Gastroesophageal sphincter (tissue), 3 donors: ENCODE measurements around the gene DDX28.

Source experiments
- EP300 ChIP-seq: sonication (generic); formaldehyde crosslinking; IDR thresholded peaks from one replicate; pipeline ENCODE4 v1.6.1; 2017; ENCODE audit warnings: antibody characterized with exemption, mild to moderate bottlenecking
- POLR2A ChIP-seq, 2 donors: fragments of 450-650 bp; IDR thresholded peaks; one replicate each; pipeline ENCODE4 v1.6.1; 2017; ENCODE audit warnings: antibody characterized with exemption in 2 of 2, mild to moderate bottlenecking in 2 of 2, moderate library complexity in 1 of 2
- POLR2AphosphoS5 ChIP-seq: sonication (generic); formaldehyde crosslinking; IDR thresholded peaks from one replicate; pipeline ENCODE4 v1.6.1; 2017; ENCODE audit warnings: antibody characterized with exemption
- TF ChIP-seq, protein P1 (sequence below), 4 experiments: fragments of 200-600 bp in 2 of 4; fragments of 450-650 bp in 2 of 4; sonication (generic) in 1 of 4; IDR thresholded peaks; one replicate each; pipeline ENCODE4 v1.5.1; 2017 to 2019; ENCODE audit warnings: antibody characterized with exemption in 4 of 4, mild to moderate bottlenecking in 2 of 4, moderate library complexity in 2 of 4

GRCh38 chr16:67986949-67987348 is 36.1 kb downstream of the DDX28 start:
- TF ChIP-seq, protein P1, sequence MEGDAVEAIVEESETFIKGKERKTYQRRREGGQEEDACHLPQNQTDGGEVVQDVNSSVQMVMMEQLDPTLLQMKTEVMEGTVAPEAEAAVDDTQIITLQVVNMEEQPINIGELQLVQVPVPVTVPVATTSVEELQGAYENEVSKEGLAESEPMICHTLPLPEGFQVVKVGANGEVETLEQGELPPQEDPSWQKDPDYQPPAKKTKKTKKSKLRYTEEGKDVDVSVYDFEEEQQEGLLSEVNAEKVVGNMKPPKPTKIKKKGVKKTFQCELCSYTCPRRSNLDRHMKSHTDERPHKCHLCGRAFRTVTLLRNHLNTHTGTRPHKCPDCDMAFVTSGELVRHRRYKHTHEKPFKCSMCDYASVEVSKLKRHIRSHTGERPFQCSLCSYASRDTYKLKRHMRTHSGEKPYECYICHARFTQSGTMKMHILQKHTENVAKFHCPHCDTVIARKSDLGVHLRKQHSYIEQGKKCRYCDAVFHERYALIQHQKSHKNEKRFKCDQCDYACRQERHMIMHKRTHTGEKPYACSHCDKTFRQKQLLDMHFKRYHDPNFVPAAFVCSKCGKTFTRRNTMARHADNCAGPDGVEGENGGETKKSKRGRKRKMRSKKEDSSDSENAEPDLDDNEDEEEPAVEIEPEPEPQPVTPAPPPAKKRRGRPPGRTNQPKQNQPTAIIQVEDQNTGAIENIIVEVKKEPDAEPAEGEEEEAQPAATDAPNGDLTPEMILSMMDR (IDR thresholded peaks at IDR 0.05), result no peak
- no peak for TF ChIP-seq POLR2A (IDR thresholded peaks at IDR 0.05)
- no peak for TF ChIP-seq POLR2AphosphoS5
- TF ChIP-seq EP300, result no peak
